ENCODE measurements around the gene MECP2.

DNA sequence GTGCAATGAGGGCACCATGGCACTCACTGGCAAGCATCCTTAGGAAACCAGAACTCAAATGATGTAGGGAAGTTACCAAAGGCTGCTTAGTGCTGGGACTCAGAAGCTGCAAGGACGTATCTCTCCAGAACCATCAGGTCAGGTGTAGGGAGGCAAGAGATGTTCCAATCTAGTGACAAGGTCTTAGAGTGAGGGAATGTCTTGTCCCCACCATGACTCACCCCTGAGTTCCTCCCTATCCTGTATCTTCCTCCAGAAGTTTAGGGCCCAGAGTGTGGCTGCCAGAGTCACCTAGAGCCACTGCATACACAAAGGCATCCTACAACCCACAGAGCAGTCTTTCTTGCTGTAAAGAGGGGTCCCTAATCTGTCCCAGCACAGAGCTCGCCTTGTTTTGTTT is 63.7 kb downstream of the MECP2 start:
- no peak for TF ChIP-seq CTCF (IDR thresholded peaks at IDR 0.05; ENCODE audit: low read depth, low read length)
- TF ChIP-seq EZH2phosphoT487 (IDR thresholded peaks at IDR 0.05; ENCODE audit: low read depth) = no peak

Measured in OCI-LY3 (cell line).